GM19043 (cell line): Measurements from ENCODE around the gene ZFYVE28.
"Not testable (repeated sequence)": the region's sequence is repeated elsewhere in the genome, so short reads cannot be mapped to it uniquely, and the experiment has no call there.

ENCODE experiments used
- ATAC-seq: cut with Tn5 transposase; IDR thresholded peaks from one replicate; pipeline ENCODE4 v1.9.1; 2021; ENCODE audit warnings: low read depth; ENCODE audit not compliant: unreplicated experiment

Gene ZFYVE28

DNA sequence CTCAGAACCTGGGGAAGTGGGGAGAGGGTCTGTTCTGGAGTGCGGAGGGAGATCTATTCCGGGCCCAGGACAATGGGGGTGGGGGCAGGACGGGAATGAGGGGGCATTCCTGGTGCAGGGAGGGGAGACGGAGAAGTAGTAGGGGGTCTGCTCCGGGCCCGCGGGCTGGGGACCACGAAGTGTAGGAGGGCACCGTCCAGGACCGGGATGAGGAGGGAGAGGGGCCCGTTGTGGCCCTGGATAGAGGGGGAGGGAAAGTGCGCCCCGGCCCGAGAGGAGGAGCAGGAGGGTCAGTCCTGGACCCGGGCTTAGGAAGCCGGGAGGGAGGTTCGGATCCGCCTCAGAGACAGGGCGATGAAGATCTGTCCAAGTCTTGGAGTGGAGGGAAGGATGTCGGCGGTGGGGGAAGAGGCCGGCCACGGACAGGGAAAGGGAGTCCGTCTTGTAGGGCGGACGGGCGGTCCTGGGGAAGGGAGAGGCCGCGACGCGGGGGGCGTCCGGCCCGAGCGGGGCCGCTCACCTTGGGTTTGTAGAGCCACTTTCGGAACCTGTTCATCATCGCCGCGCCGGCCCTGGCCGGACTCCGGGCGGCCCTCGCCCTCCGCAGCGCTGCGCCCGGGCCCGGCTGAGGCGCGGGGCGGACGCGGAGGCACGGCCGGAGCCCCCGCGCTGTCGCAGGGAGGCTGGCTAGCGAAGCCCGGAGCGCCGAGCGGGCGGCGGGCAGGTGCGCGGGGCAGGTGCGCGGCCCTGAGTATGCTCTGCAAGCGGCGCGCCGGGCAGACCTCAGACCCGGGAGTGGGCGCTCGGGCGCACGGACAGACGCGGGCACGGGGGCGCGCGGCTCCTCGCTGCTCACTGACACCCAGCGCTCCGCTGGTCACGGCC, at the start of gene ZFYVE28:
ZFYVE28 (minus strand) TSS at position 881 of the 885 bp plus-strand sequence; CDS start at position 559, 322 bp downstream.
- peak; percentile 9 for ATAC-seq

DNA sequence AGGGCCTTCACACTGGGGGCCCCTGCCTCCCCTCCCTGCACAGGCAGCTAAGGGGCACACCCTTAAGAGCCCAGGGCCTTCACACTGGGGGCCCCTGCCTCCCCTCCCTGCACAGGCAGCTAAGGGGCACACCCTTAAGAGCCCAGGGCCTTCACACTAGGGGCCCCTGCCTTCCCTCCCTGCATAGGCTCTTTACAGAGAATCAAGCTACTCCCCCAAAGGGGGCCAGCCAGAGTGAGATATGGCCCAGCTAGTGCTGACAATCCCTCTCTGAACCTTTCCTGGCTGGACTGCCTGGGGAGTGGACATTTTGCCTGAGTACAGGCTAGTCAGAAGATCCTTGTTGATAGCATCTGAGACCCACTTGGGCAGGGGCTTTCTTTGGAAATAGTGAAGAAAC, 47.1 kb upstream of the ZFYVE28 start:
- not testable (repeated sequence) for ATAC-seq

DNA sequence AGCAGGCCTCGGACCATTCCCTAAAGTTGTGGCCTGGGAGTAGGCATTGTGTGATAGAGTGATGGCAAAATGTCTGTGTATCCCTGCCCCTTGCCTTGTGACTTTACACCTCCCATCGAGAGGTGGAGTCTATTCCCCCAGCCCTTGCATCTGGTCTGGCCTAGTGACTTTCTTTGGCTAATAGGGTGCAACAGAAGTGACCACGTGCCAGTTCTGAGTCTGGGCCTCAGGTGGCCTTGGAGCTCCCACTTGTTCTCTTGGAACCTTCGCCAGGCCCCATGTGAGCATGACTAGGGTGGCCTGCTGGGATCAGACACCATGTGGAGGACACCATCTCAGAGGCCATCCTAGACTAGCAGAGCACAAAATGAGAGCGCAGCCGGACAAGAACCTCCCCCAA, 46.6 kb upstream of the ZFYVE28 start:
- ATAC-seq = no peak

DNA sequence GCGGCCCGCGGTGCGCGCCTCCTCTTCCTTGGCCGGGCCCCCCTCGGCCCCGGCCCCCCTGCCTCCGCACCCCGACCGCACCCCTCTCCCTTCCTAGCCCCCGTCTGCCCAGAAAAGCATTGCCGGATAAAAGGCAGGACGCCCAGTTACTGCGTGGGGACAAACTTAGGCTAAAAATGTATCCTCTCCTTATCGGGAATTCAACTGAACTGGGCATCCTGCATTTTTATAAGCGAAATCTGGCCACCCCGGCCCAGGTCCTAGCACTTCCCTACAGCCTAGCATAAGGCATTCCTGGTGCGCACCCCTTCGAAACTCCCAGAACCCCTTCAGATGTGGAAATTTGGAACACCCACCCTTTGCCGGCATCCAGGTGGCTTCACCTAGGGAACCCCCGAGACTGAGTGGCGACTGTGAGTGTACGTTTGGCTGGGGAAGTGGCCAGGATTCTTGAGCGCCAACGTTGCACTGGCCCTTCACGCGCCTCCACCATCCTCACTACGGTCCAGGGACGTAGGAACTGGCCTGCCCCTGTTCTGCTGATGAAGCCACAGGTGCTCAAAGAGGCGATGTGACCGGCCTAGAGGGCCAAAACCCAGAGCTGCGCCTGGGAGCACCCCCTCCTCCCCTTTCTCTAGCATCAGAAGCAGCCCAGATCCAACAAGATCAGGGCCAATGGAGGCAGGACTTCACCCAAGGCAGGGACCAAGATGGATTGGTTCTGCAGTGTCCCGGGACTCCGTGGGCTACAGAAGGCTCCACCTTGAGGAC, 44.7 kb upstream of the ZFYVE28 start:
- ATAC-seq = no peak

DNA sequence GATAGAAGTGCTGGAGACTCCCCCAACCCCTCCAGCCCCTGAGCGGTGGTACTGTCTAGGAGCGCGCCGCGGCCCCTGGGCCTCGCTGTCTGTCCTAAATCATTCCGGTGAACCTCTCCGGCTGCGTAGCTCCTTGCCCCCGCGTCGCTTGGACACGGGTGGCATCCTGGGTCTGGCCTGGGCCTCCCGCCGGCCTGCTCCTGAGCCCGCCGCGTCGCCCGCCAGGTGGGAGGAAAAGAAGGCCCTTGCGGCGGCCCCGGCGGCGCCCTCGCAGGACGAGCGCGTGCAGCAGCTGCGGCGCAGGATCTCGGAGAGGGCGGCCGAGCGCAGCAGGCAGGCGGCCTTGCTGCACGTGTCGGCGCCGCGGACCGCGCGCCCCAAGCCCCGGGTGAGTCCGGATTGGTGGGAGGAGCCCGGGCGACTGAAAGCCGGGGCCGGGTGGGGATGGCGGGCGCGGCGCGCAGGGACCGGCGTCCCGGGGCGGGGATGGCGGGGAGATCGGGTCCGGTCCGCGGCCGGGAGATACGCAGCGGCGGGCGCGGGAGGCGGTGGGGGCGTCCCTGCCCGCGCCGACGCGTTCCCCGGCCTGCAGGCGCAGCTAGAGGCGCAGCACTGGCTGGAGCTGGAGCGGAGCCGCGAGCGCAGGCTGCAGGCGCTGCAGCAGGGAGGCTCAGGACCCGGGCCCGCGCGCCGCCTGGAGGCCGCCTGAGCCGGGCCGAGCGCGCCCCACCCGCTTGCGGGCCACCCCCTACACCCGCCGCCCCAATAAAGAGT, 44.0 kb upstream of the ZFYVE28 start:
- ATAC-seq = peak; percentile 80

DNA sequence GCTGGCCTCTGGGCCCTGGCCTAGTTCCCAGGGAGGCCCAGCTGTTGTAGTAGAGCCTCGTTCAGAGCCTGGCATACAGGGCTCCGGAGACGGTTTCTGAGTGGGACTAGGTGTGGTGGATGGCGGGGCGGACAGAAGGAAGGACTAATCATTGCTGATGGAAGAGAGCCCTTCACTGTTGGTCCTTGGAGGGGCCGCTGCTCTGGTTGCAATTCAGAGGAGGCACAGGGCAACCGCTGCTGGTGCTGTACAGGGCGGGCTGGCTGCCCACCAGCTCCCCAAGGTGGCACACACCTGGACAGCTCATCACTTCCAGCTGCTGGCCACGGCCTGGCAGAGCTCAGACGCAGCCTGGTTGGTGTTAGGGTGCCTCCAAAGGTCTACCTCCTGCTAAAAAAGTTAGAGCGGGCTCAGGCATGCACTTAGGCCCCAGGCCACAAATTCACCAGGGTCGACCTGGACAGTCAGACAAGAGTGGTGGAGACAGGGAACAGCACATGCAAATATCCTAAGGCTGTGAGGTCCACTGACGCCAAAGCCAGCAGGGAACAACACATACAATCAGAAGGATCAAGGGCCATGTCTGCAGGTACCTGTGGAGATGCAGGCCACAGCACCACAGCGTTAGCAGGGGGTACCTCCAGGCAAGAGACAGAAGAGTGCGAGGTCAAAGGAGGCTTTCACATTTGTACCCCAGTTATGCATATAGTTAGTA, 43.0 kb upstream of the ZFYVE28 start:
- ATAC-seq = no peak

DNA sequence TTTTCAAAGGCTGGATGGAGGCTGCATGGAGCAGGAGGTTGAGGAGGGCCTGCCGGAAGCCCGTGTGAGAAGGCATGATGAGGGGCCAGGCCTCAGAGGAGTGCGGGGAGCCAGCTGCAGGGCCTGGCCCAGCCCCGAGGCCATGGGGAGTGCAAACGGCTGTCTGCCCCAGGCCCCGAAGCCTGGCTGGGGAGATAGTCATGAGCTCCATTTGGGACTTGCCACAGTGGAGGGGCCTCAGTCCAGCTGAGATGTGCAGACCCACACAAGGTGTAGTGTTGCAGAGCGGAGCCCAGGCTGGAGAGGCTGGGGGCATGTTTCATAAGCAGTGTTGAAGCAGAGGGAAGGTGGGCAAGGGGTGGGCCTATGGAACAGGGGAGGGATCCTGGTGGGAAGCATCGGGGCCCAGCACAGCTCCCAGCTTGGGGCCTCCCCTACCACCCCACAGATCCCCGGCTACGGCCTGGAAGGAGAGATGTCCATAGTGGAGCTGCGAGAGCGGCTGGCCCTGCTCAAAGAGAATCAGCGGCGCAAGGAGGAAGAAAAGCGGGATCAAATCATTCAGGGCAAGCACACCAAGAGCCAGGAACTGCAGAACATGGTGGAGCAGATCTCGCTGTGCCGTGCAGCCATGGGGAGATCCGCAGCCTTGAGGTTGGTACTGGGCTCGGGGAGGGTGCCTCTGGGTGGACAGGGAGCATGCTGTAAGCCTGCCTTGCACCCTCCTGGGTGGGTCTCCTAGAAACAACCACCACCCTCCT, 41.3 kb upstream of the ZFYVE28 start:
- ATAC-seq = no peak

DNA sequence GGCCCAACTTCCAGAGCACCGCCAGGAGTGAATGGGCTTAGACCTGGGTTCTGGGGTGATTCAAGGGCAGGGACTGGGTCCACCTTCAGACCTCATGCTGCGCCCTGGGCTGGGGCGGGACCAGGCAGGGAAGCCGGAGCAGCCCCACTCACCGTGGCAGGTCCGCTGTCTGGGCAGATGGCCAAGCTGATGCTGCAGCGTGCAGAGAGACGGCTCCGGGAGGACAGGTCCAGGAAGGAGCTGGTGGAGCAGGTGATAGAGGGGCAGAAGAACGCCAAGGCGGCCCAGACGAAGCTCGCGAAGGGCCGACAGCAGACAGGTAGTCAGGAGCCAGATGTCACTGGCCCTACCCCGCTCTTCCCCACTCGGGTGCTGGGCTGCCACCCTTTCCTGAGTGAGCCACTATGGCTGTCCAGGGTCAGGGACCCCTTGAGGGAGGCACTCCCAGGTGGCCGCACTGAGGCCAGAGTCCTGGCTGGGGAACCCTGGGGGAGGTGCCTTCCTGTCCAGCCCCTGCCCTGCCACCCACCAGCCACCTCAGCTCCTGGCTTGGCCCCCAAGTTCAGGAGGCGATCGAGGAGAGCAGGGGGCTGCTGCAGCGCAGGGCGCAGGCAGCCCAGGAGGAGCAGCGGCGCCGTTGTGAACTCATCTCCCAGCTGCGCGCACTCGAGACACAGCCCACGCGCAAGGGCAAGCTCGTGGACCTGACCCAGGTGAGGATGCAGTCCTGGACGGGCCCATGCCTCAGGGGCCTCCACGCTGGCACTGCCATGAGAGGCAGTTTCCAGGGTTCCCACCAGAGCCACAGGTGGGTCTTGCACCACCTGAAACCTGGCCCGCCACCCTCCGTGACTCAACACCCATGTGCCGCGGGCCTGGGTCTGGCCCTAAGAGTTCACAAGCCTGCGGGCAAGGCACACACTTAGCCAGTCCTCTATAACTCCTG, 40.4 kb upstream of the ZFYVE28 start:
- no peak for ATAC-seq

DNA sequence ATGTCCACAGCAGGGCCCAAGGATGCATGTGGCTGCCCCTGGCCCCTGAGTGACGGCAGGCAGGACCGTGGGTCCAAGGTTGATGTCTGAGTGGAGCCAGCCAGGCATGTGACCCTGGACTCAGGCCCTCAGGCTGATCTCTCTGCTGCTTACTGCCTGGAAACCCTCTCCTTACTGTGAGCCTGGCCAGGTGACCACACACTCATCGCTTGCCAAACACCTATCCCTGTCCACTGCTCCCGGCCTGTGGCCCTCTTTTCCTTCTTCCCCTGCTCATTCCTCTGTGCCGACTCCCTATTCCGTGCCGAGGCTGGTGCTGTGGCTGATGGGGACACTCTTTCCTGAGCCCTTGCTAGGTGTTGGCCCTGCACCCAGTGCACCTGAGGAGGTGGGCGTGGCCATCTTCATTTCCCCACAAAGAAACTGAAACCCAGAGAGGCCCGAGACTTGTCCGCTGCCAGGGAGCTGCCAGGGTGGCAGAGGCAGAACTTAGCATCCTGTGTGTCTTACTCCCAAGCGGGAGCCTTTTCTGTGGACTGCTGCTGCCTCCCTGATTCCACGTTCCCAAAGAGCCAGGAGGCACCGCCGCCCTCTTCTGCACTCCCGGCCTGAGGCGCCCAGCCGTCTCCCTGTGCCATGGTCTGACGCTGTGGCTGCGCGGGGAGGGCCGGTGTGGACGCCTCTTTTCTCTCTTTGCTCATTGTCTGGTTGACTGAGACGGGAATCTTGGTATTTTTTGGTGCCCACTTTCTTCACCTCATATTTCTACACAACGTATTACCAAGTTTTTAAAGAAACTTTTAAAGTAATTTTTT, 39.2 kb upstream of the ZFYVE28 start:
- no peak for ATAC-seq

DNA sequence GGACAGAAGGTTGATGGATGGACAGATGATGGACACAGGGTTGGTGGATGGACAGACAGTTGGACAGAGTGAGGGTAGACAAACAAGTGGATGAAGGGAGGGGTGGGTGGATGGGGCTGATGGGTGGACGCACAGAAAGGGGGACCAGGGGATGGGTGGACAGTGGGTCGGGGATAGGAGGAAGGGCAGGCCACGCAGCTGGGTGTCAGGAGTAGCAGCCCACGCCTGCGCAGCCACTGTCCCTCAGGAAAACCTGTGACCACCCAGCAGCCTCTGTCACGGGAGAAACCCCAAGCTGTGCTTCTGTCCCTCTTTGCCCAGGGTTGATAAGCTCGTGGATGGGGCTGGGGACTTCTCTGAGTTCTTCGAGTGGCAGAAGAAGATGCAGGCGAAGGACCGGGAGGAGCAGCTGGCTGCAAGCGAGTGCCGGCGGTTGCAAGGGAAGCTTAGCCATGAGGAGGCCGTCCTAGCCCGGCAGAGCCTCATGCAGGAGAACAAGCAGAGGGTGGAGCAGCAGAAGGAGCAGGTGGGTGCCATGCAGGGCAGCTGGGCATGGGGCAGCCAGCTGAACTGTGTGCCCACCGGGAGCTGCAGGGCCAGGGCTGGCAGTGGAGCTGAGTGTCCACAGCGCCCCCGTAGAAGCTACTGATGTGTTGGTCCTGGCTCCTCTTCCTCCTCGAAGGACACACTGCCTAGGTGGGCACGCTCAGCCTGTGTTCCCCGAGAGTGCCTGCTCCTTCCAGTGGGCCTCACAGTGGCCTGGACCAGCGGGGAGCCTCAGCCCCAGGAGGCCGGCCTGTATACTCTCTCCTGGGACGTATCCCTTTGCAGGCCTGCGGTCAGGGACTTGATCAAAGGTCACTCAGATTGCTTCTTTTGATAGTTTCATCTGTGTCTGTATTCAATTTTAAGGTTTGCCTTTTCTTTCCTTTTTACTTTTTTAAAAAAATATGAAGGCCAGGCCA, 33.7 kb upstream of the ZFYVE28 start:
- ATAC-seq = no peak

DNA sequence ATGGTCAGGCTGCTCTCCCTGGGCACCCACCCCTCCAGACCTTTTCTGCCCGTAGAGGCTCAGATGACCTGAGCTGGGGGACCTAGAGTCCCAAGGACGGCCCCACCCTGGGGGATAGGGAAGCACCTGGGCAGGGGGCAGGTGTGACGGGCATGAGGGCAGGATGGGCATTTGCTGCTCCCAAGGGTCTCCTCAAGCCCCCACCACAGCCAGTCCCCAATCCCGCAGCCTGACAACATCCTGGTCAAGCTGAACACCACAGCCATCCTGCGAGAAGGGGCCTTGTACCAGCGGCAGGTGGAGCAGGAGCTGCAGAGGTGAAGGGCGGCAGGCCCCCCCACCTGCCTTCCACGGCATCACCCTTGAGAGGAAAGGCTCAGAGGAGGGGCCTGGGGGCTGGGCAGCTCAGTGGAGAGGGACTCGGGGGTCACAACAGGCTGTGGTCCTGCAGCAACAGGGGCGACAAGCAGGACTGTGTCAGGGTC, 32.6 kb upstream of the ZFYVE28 start:
- no peak for ATAC-seq

DNA sequence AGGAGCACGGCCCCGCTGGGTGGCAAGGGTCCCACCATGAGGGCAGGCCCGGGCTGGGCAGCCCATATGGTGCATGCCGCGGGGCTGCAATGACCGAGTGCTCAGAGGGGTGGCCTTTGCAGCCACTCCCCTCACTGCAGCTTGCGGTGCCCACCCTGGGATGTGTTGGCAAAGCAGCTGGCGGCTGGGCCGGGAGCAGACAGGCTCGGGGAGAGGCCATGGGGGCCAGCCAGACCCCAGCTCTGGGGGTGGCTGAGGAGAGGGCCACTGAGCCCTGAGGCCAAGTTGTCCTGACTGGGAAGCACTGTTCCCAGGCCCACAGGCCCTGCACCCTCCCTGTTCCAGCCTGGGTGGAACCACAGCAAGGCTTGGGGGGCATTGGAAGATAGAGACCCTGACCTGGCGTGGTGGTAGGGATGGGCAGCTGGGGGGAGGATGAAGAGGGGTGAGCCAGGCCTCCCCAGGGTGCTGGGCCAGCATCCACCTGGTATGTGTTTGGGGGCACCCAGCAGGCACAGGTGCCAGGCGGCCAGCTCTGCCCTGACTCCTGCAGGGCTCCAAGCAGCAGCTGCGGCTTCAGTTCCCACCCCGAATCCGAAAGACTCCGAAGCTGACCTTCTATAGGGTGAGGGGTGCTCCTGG, 32.1 kb upstream of the ZFYVE28 start:
- ATAC-seq = no peak

DNA sequence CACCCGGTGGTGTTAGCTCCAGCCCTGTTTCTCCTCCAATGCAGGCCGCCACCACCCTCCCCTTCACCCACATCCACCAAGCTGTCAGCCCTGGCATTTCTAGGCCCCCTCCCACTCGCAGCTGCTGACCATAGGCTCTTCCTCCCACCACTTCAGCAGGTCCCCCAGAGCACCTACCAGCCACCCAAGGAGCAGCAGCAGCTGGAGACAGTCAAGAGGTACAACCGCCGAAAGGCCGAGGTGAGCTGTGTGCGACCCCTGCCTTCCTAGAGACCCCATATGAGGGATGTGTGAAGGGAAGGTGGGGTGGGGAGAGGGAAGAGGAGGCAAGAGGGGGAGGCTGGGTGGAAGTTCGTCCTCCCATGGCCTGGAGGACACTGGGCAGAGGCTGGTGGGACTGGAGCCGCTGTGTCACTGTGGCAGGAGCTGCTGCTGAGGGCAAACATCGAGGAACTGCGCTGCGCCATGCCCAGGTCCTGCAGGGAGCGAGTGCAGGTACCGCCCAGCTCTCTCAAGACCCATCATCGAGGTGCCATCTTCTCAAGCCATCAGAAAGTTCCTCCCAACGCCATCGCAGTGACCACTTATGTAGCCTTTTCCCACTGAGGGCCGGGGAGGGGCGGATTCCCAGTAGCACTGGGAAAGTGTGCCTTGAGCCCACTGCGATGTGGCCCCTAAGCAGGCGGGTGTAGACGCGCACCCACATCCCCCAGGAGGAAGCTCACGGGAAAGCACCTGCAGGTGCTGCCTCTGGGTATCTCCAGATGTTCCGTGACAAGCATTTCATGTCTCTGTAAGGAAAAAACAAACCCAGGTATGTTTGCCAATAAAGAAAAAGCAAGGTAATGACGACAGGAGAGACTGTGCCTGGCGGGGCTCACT, 31.3 kb upstream of the ZFYVE28 start:
- no peak for ATAC-seq

DNA sequence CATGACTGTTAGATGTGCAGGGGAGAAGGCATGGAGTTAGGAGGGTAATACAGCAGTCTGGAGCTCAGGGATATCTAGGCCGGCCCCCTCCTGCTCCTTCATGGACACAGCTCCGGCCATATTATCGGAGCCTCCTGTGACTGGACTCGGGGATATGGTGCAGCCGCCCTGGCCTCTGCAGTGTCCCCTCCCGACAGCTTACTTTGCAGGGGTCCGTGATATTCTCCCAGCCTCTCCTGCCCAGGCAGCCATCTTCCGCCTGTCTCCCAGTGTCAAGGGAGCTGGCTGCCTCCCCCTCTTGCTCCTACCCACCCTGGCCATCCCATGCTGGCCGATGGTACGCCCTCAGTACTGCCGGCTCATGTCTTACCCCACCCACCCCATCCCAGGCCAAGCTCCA, 30.6 kb upstream of the ZFYVE28 start:
- no peak for ATAC-seq

DNA sequence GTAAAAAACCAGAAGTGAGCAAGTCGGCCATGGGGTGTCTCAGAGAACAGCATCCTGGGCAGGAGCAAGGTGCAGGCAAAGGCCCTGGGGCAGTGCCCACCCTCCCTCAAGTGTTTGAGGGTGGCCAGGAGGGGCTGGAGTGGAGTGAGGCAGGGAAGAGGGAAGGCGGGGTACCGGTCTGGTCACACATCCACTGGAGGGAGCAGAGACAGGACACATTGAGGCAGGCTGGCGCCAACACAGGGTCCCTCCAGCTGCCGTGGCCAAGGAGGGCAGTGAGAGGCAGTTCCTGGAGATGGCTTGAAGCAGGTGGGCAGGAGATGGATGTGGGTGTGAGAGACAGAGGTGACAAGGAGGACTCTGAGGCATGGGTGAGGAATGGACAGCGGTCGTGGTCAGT, 30.1 kb upstream of the ZFYVE28 start:
- no peak for ATAC-seq
